CD14-positive monocyte (primary cell): ENCODE measurements around the gene CCDC175. TPM values are rescaled to one million over a fixed set of nuclear protein-coding genes. Genes with fewer than 3 reads are reported as not detected.

Experiments used
- DNase-seq, 3 donors: peaks; one replicate each; pipeline ENCODE4 v3.0.0-alpha.2; 2011 to 2022
- H2AFZ ChIP-seq: 2 replicates; pipeline ENCODE4 v1.6.0; 2012; ENCODE audit warnings: mild to moderate bottlenecking, low read depth, low read length, inconsistent platforms; ENCODE audit not compliant: insufficient read depth, poor library complexity, severe bottlenecking
- H3K27ac ChIP-seq, 2 donors: 1 replicate in 1 of 2; 2 replicates in 1 of 2; pipeline ENCODE4 v1.5.1; 2012 to 2013; ENCODE audit warnings: low read length in 2 of 2, control low read depth in 1 of 2, inconsistent platforms in 1 of 2, low read depth in 1 of 2, mild to moderate bottlenecking in 1 of 2
- H3K27me3 ChIP-seq, 2 donors: one replicate each; pipeline versions ENCODE4 v1.6.0 to v1.6.1; 2011 to 2013; ENCODE audit warnings: low read length in 2 of 2; ENCODE audit not compliant: control insufficient read depth in 2 of 2, insufficient read depth in 2 of 2
- H3K36me3 ChIP-seq, 2 donors: replicated peaks in 1 of 2; 1 replicate in 1 of 2; 2 replicates in 1 of 2; pipeline versions ENCODE4 v1.5.1 to v1.6.1; 2012 to 2013; ENCODE audit warnings: low read length in 2 of 2, control low read depth in 1 of 2, inconsistent platforms in 1 of 2, mild to moderate bottlenecking in 1 of 2; ENCODE audit not compliant: insufficient read depth in 2 of 2, control insufficient read depth in 1 of 2
- H3K4me1 ChIP-seq, 2 donors: 1 replicate in 1 of 2; 2 replicates in 1 of 2; pipeline versions ENCODE4 v1.5.1 to v1.6.1; 2012 to 2013; ENCODE audit warnings: low read length in 2 of 2, control low read depth in 1 of 2, inconsistent platforms in 1 of 2, mild to moderate bottlenecking in 1 of 2, moderate library complexity in 1 of 2; ENCODE audit not compliant: insufficient read depth in 2 of 2, control insufficient read depth in 1 of 2
- H3K4me2 ChIP-seq: replicated peaks from 2 replicates; pipeline ENCODE3; 2012; ENCODE audit warnings: low read length, moderate library complexity, mild to moderate bottlenecking; ENCODE audit not compliant: poor library complexity, severe bottlenecking; ENCODE audit errors: extremely low read depth
- H3K4me3 ChIP-seq, 3 experiments: fragments of 200-600 bp in 1 of 3; sonication (generic) in 1 of 3; replicated peaks in 1 of 3; 1 replicate in 2 of 3; 2 replicates in 1 of 3; pipeline ENCODE4 v1.5.1; 2011 to 2013; ENCODE audit warnings: low read length in 3 of 3, mild to moderate bottlenecking in 3 of 3, control low read depth in 2 of 3, low read depth in 2 of 3, inconsistent platforms in 1 of 3, moderate library complexity in 1 of 3
- H3K79me2 ChIP-seq: 2 replicates; pipeline ENCODE4 v1.6.0; 2012; ENCODE audit warnings: mild to moderate bottlenecking, control low read depth, inconsistent platforms, low read length, moderate library complexity; ENCODE audit not compliant: insufficient read depth
- H3K9ac ChIP-seq: 2 replicates; pipeline ENCODE4 v1.6.0; 2017; ENCODE audit warnings: low read length, mild to moderate bottlenecking; ENCODE audit not compliant: insufficient read depth, poor library complexity, severe bottlenecking
- H3K9me3 ChIP-seq, 2 donors: replicated peaks in 1 of 2; 1 replicate in 1 of 2; 2 replicates in 1 of 2; pipeline versions ENCODE4 v1.5.1 to v1.6.1; 2012 to 2013; ENCODE audit warnings: low read length in 2 of 2, control low read depth in 1 of 2; ENCODE audit not compliant: control insufficient read depth in 1 of 2, insufficient read depth in 1 of 2
- H4K20me1 ChIP-seq: 2 replicates; pipeline ENCODE4 v1.6.0; 2012; ENCODE audit warnings: mild to moderate bottlenecking, low read length, control low read depth, moderate library complexity; ENCODE audit not compliant: insufficient read depth
- H3K27ac Mint-ChIP-seq, 7 donors: one replicate each; pipeline ENCODE4 v1.8.0; 2020; ENCODE audit warnings: mild to moderate bottlenecking in 7 of 7, mixed read lengths in 7 of 7, moderate library complexity in 6 of 7, inconsistent platforms in 2 of 7
- H3K27me3 Mint-ChIP-seq, 3 donors: one replicate each; pipeline ENCODE4 v1.8.0; 2021 to 2022; ENCODE audit warnings: low read depth in 3 of 3, mild to moderate bottlenecking in 3 of 3, mixed read lengths in 3 of 3, moderate library complexity in 3 of 3, inconsistent platforms in 1 of 3
- H3K36me3 Mint-ChIP-seq, 2 donors: one replicate each; pipeline ENCODE4 v1.8.0; 2020; ENCODE audit warnings: mixed read lengths in 2 of 2, inconsistent platforms in 1 of 2, mild to moderate bottlenecking in 1 of 2
- H3K4me1 Mint-ChIP-seq: one replicate; pipeline ENCODE4 v1.8.0; 2020; ENCODE audit warnings: mild to moderate bottlenecking, mixed read lengths
- H3K4me3 Mint-ChIP-seq, 2 donors: one replicate each; pipeline ENCODE4 v1.8.0; 2020; ENCODE audit warnings: mild to moderate bottlenecking in 2 of 2, mixed read lengths in 2 of 2, moderate library complexity in 1 of 2
- H3K9me3 Mint-ChIP-seq, 7 donors: one replicate each; pipeline ENCODE4 v1.8.0; 2020 to 2022; ENCODE audit warnings: mixed read lengths in 7 of 7, mild to moderate bottlenecking in 6 of 7, moderate library complexity in 6 of 7, inconsistent platforms in 2 of 7
- WGBS: methylation state at CpG from one replicate; pipeline ENCODE4 v1.1.5; 2013; ENCODE audit warnings: missing lambda C conversion rate; ENCODE audit not compliant: insufficient coverage; 5-methylcytosine and 5-hydroxymethylcytosine counted together
- intact Hi-C, 2 donors: fragments of 100-400 bp; cut with micrococcal nuclease; formaldehyde crosslinking; loops; one replicate each; pipeline versions ENCODE4 v1.15.0 to v1.15.1; 2023
- polyA plus RNA-seq, 3 donors: library from polyadenylated mRNA; depleted of rRNA in 1 of 3; unstranded in 2 of 3; stranded (reverse) in 1 of 3; fragments of 300-500 nt in 2 of 3; fragments of >200 nt in 1 of 3; fragmentation: Illumina TruSeq in 2 of 3; gene quantifications; 1 replicate in 2 of 3; 2 replicates in 1 of 3; pipeline ENCODE4 v1.2.3, GENCODE V29; 2012 to 2021
- TF ChIP-seq, protein P1 (sequence below): fragments of 200-600 bp; IDR thresholded peaks from one replicate; pipeline ENCODE4 v1.8.0; 2022; ENCODE audit warnings: antibody characterized with exemption, mild to moderate bottlenecking

CCDC175 gene
- polyA plus RNA-seq, 3 donors: not detected

DNA sequence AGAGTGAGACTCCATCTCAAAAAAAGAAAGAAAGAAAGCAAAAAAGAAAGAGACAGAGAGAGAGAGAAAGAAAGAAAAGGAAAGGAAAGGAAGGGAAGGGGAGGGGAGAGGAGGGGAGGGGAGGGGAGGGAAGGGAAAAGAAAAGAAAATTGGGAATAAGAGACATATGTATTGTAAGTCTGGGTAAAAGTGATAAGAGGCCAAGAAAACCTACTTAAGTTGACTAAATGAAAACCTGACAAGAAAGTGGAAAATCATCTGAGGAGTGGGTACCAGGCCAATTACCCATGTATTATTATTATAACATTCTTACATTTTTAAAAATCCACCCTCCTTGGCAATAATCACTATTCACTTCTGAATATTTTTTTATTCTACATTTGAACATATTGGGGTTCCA, 46.3 kb downstream of the CCDC175 start:
- H3K27me3 Mint-ChIP-seq: peaks cover 0 to 1% (median 0%) of the 10 kb centered on the region in 3 donors
- TF ChIP-seq, protein P1, sequence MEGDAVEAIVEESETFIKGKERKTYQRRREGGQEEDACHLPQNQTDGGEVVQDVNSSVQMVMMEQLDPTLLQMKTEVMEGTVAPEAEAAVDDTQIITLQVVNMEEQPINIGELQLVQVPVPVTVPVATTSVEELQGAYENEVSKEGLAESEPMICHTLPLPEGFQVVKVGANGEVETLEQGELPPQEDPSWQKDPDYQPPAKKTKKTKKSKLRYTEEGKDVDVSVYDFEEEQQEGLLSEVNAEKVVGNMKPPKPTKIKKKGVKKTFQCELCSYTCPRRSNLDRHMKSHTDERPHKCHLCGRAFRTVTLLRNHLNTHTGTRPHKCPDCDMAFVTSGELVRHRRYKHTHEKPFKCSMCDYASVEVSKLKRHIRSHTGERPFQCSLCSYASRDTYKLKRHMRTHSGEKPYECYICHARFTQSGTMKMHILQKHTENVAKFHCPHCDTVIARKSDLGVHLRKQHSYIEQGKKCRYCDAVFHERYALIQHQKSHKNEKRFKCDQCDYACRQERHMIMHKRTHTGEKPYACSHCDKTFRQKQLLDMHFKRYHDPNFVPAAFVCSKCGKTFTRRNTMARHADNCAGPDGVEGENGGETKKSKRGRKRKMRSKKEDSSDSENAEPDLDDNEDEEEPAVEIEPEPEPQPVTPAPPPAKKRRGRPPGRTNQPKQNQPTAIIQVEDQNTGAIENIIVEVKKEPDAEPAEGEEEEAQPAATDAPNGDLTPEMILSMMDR: no peak
- no peaks in the 10 kb centered on the region for H3K4me1 Mint-ChIP-seq
- H3K27ac Mint-ChIP-seq: no peak overlapping the region
- H4K20me1 ChIP-seq: no peaks in the 10 kb centered on the region
- peaks cover 0 to 9% (median 3%) of the 10 kb centered on the region in 7 donors for H3K9me3 Mint-ChIP-seq
- H2AFZ ChIP-seq: no peak overlapping the region
- H3K4me2 ChIP-seq: no peak overlapping the region
- no peaks in the 10 kb centered on the region for H3K36me3 ChIP-seq
- intact Hi-C loops: no loop called here
- no peaks in the 10 kb centered on the region for H3K27me3 ChIP-seq
- no peak overlapping the region for H3K4me3 Mint-ChIP-seq
- H3K4me3 ChIP-seq: no peak overlapping the region
- DNase-seq: no peak
- no peak overlapping the region for H3K27ac ChIP-seq
- H3K9me3 ChIP-seq: no peaks in the 10 kb centered on the region
- no peaks in the 10 kb centered on the region for H3K36me3 Mint-ChIP-seq
- H3K4me1 ChIP-seq: no peaks in the 10 kb centered on the region
- no peak overlapping the region for H3K9ac ChIP-seq
- H3K79me2 ChIP-seq: no peaks in the 10 kb centered on the region

DNA sequence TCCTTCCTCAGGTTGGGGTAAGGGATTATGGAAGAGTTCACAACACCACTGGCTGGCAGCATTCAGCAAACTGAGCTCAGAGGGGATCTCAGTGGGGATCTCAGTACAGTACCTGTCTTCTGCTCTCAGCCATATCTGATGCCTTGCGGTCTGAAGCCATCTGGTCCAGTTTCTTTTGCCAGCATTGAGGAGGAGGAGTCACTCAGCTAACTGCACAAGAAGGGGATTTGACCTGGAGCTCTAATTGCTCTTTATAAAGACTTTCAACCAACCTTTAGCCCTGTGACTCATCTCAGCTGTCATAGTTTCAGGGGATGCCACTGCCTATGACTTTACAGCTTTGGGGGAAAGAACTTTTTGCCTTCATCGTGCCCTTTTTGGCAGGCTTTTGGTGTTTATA, 47.4 kb downstream of the CCDC175 start:
- Histone ChIP-seq H3K79me2 (no peaks in the 10 kb centered on the region), H3K4me2 (no peak overlapping the region), H3K36me3 (no peaks in the 10 kb centered on the region), H3K27ac (no peak overlapping the region), H3K27me3 (no peaks in the 10 kb centered on the region), H3K9ac (no peak overlapping the region), H2AFZ (no peak overlapping the region), H3K9me3 (no peaks in the 10 kb centered on the region), H4K20me1 (no peaks in the 10 kb centered on the region), H3K4me3 (no peak overlapping the region), H3K4me1 (no peaks in the 10 kb centered on the region)
- intact Hi-C loops: no loop called here
- Mint-ChIP-seq H3K4me3 (no peak overlapping the region), H3K4me1 (no peaks in the 10 kb centered on the region), H3K27me3 (peaks cover 0 to 1% (median 0%) of the 10 kb centered on the region in 3 donors), H3K9me3 (peaks cover 0 to 9% (median 3%) of the 10 kb centered on the region in 7 donors), H3K27ac (no peak overlapping the region), H3K36me3 (no peaks in the 10 kb centered on the region)
- DNase-seq: no peak
- no CpG with 5 or more reads among the region's 2 CpGs for WGBS
- TF ChIP-seq, protein P1: no peak
